HEK293 (cell line): ENCODE results near the gene METTL21A.
A peak's percentile ranks its signal among the peaks of the same experiment; 100 is the strongest.

ENCODE experiments used
- ATF2 ChIP-seq: fragments of 450-650 bp; formaldehyde crosslinking; IDR thresholded peaks from 2 replicates; pipeline ENCODE4 v1.5.1; 2016; ENCODE audit warnings: missing biosample characterization, missing genetic modification characterization, low read depth
- BCL11A ChIP-seq: fragments of 450-650 bp; formaldehyde crosslinking; IDR thresholded peaks from 2 replicates; pipeline ENCODE4 v1.5.1; 2016; ENCODE audit warnings: low read depth, missing biosample characterization, missing genetic modification characterization
- FEZF1 ChIP-seq: fragments of 450-650 bp; formaldehyde crosslinking; IDR thresholded peaks from 2 replicates; pipeline ENCODE4 v1.5.1; 2016; ENCODE audit warnings: missing biosample characterization, missing genetic modification characterization
- KLF1 ChIP-seq: fragments of 450-650 bp; formaldehyde crosslinking; IDR thresholded peaks from 2 replicates; pipeline ENCODE4 v1.5.1; 2016; ENCODE audit warnings: missing biosample characterization, missing genetic modification characterization
- KLF7 ChIP-seq: fragments of 450-650 bp; formaldehyde crosslinking; IDR thresholded peaks from 2 replicates; pipeline ENCODE4 v1.5.1; 2016; ENCODE audit warnings: missing biosample characterization, missing genetic modification characterization, borderline replicate concordance
- PRDM4 ChIP-seq: fragments of 450-650 bp; formaldehyde crosslinking; IDR thresholded peaks from 2 replicates; pipeline ENCODE4 v1.5.1; 2017; ENCODE audit warnings: missing biosample characterization, missing genetic modification characterization
- TRIM28 ChIP-seq: IDR thresholded peaks from 2 replicates; pipeline ENCODE4 v1.6.1; 2011; ENCODE audit warnings: low read length, control low read depth, borderline replicate concordance
- ZBTB21 ChIP-seq: fragments of 450-650 bp; formaldehyde crosslinking; IDR thresholded peaks from 2 replicates; pipeline ENCODE4 v1.5.1; 2017; ENCODE audit warnings: missing biosample characterization, missing genetic modification characterization
- ZBTB44 ChIP-seq: fragments of 450-650 bp; IDR thresholded peaks from 2 replicates; pipeline ENCODE4 v1.5.1; 2018; ENCODE audit warnings: missing biosample characterization, mild to moderate bottlenecking, missing genetic modification characterization
- ZNF132 ChIP-seq: fragments of 450-650 bp; formaldehyde crosslinking; IDR thresholded peaks from 2 replicates; pipeline ENCODE4 v1.5.1; 2017; ENCODE audit warnings: missing biosample characterization, missing genetic modification characterization, borderline replicate concordance
- ZNF157 ChIP-seq: fragments of 450-650 bp; formaldehyde crosslinking; IDR thresholded peaks from 2 replicates; pipeline ENCODE4 v1.5.1; 2016; ENCODE audit warnings: missing biosample characterization, missing genetic modification characterization
- ZNF184 ChIP-seq: fragments of 450-650 bp; IDR thresholded peaks from 2 replicates; pipeline ENCODE4 v1.5.1; 2018; ENCODE audit warnings: missing biosample characterization, mild to moderate bottlenecking, missing genetic modification characterization
- ZNF211 ChIP-seq: fragments of 450-650 bp; formaldehyde crosslinking; IDR thresholded peaks from 2 replicates; pipeline ENCODE4 v1.5.1; 2016; ENCODE audit warnings: low read depth, missing biosample characterization, missing genetic modification characterization
- ZNF221 ChIP-seq: fragments of 450-650 bp; formaldehyde crosslinking; IDR thresholded peaks from 2 replicates; pipeline ENCODE4 v1.5.1; 2017; ENCODE audit warnings: missing biosample characterization, missing genetic modification characterization, borderline replicate concordance
- ZNF223 ChIP-seq: fragments of 450-650 bp; formaldehyde crosslinking; IDR thresholded peaks from 2 replicates; pipeline ENCODE4 v1.5.1; 2016; ENCODE audit warnings: missing biosample characterization, missing genetic modification characterization
- ZNF239 ChIP-seq: fragments of 450-650 bp; formaldehyde crosslinking; IDR thresholded peaks from 2 replicates; pipeline ENCODE4 v1.5.1; 2016; ENCODE audit warnings: missing biosample characterization, missing genetic modification characterization
- ZNF26 ChIP-seq: fragments of 450-650 bp; formaldehyde crosslinking; IDR thresholded peaks from 2 replicates; pipeline ENCODE4 v1.5.1; 2016; ENCODE audit warnings: missing biosample characterization, missing genetic modification characterization
- ZNF354C ChIP-seq: fragments of 450-650 bp; formaldehyde crosslinking; IDR thresholded peaks from 2 replicates; pipeline ENCODE4 v1.5.1; 2016; ENCODE audit warnings: missing biosample characterization, missing genetic modification characterization, low read depth, borderline replicate concordance
- ZNF362 ChIP-seq: fragments of 450-650 bp; formaldehyde crosslinking; IDR thresholded peaks from 2 replicates; pipeline ENCODE4 v1.5.1; 2016; ENCODE audit warnings: missing biosample characterization, missing genetic modification characterization
- ZNF423 ChIP-seq: fragments of 450-650 bp; formaldehyde crosslinking; IDR thresholded peaks from 2 replicates; pipeline ENCODE4 v1.5.1; 2016; ENCODE audit warnings: missing biosample characterization, missing genetic modification characterization
- ZNF48 ChIP-seq: fragments of 450-650 bp; formaldehyde crosslinking; IDR thresholded peaks from 2 replicates; pipeline ENCODE4 v1.5.1; 2016; ENCODE audit warnings: missing biosample characterization, missing genetic modification characterization
- ZNF510 ChIP-seq: fragments of 450-650 bp; formaldehyde crosslinking; IDR thresholded peaks from 2 replicates; pipeline ENCODE4 v1.5.1; 2018; ENCODE audit warnings: mild to moderate bottlenecking, missing genetic modification characterization, missing biosample characterization; ENCODE audit not compliant: insufficient replicate concordance
- ZNF529 ChIP-seq: fragments of 450-650 bp; formaldehyde crosslinking; IDR thresholded peaks from 2 replicates; pipeline ENCODE4 v1.5.1; 2017; ENCODE audit warnings: missing genetic modification characterization, missing biosample characterization; ENCODE audit not compliant: insufficient replicate concordance
- ZNF549 ChIP-seq: fragments of 450-650 bp; IDR thresholded peaks from 2 replicates; pipeline ENCODE4 v1.5.1; 2018; ENCODE audit warnings: missing biosample characterization, missing genetic modification characterization, mild to moderate bottlenecking, inconsistent platforms, moderate library complexity
- ZNF558 ChIP-seq: fragments of 450-650 bp; formaldehyde crosslinking; IDR thresholded peaks from 2 replicates; pipeline ENCODE4 v1.5.1; 2016; ENCODE audit warnings: missing biosample characterization, missing genetic modification characterization
- ZNF623 ChIP-seq: fragments of 450-650 bp; formaldehyde crosslinking; IDR thresholded peaks from 2 replicates; pipeline ENCODE4 v1.5.1; 2016; ENCODE audit warnings: missing biosample characterization, missing genetic modification characterization
- ZNF645 ChIP-seq: fragments of 450-650 bp; formaldehyde crosslinking; IDR thresholded peaks from 2 replicates; pipeline ENCODE4; 2016; ENCODE audit warnings: missing biosample characterization, missing genetic modification characterization
- ZNF654 ChIP-seq: fragments of 450-650 bp; formaldehyde crosslinking; IDR thresholded peaks from 2 replicates; pipeline ENCODE4 v1.5.1; 2016; ENCODE audit warnings: low read depth, missing biosample characterization, missing genetic modification characterization
- ZNF670 ChIP-seq: fragments of 450-650 bp; formaldehyde crosslinking; IDR thresholded peaks from 2 replicates; pipeline ENCODE4 v1.5.1; 2016; ENCODE audit warnings: missing biosample characterization, missing genetic modification characterization, low read depth
- ZNF707 ChIP-seq: fragments of 450-650 bp; formaldehyde crosslinking; IDR thresholded peaks from 2 replicates; pipeline ENCODE4 v1.5.1; 2016; ENCODE audit warnings: missing biosample characterization, missing genetic modification characterization
- ZNF837 ChIP-seq: fragments of 450-650 bp; formaldehyde crosslinking; IDR thresholded peaks from 2 replicates; pipeline ENCODE4 v1.5.1; 2016; ENCODE audit warnings: missing biosample characterization, missing genetic modification characterization

METTL21A gene

GRCh38 chr2:207625014-207625907 is at the start of gene METTL21A (continued):
- TF ChIP-seq ZNF157, result no peak
- no peak for TF ChIP-seq TRIM28
- TF ChIP-seq ZNF529 (tag by site-specific recombination), result no peak
- TF ChIP-seq KLF1, result 0 out of 2 replicates have a peak, but pooled peaks have one; percentile 30
- no peak for TF ChIP-seq ZNF223
- TF ChIP-seq ZBTB21 (tag by site-specific recombination), result no peak
- TF ChIP-seq ZNF48 (tag by site-specific recombination), result no peak
- no peak for TF ChIP-seq ZNF26 (tag by site-specific recombination)
- TF ChIP-seq ATF2, result no peak
- no peak for TF ChIP-seq ZNF707 (tag by site-specific recombination)
- TF ChIP-seq ZNF423 (tag by site-specific recombination), result peak; percentile 100
- no peak for TF ChIP-seq ZNF221
- no peak for TF ChIP-seq BCL11A
- TF ChIP-seq ZNF623, result no peak
- no peak for TF ChIP-seq ZNF654
- TF ChIP-seq ZNF362 (tag by site-specific recombination), result peak; percentile 36; the same call in 1 of the 2 replicates
- TF ChIP-seq ZNF132 (tag by site-specific recombination), result no peak
- TF ChIP-seq PRDM4, result 0 out of 2 replicates have a peak, but pooled peaks have one; percentile 28
- no peak for TF ChIP-seq ZNF558 (tag by site-specific recombination)
- no peak for TF ChIP-seq ZNF645 (tag by site-specific recombination)
- 0 out of 2 replicates have a peak, but pooled peaks have one; percentile 46 for TF ChIP-seq ZBTB44
- no peak for TF ChIP-seq ZNF239 (tag by site-specific recombination)
- no peak for TF ChIP-seq ZNF354C (tag by site-specific recombination)
- no peak for TF ChIP-seq ZNF184 (tag by site-specific recombination)
- TF ChIP-seq ZNF510, result no peak
- TF ChIP-seq ZNF549, result no peak
- no peak for TF ChIP-seq ZNF670 (tag by site-specific recombination)
- TF ChIP-seq ZNF837 (tag by site-specific recombination), result no peak
- no peak for TF ChIP-seq ZNF211
- no peak for TF ChIP-seq KLF7
- TF ChIP-seq FEZF1 (tag by site-specific recombination), result no peak
